Ovary (tissue), 9 donors: ENCODE data around the gene ARHGEF10L. TPM values are rescaled to one million over a fixed set of nuclear protein-coding genes. Genes with fewer than 3 reads are reported as not detected.

ENCODE experiments used
- DNase-seq, 5 donors: peaks; one replicate each; pipeline ENCODE4 v3.0.0-alpha.2; 2019 to 2020
- H3K27ac ChIP-seq, 2 donors: fragments of 200-600 bp; one replicate each; pipeline versions ENCODE4 v1.5.1 to v1.8.0; 2019 to 2022
- H3K27me3 ChIP-seq: fragments of 200-600 bp; one replicate; pipeline ENCODE4 v1.8.0; 2022
- H3K36me3 ChIP-seq: fragments of 200-600 bp; sonication (generic); one replicate; pipeline ENCODE4 v1.5.1; 2019
- H3K4me1 ChIP-seq: one replicate; pipeline ENCODE4 v1.8.1; 2013; ENCODE audit warnings: mild to moderate bottlenecking, moderate library complexity; ENCODE audit not compliant: insufficient read depth
- H3K4me3 ChIP-seq: fragments of 200-600 bp; sonication (generic); one replicate; pipeline ENCODE4 v1.5.1; 2017
- H3K9me3 ChIP-seq, 2 donors: fragments of 200-600 bp in 1 of 2; sonication (generic) in 1 of 2; one replicate each; pipeline versions ENCODE4 v1.5.1 to v1.8.1; 2013 to 2019; ENCODE audit warnings: mild to moderate bottlenecking in 1 of 2, moderate library complexity in 1 of 2
- CTCF ChIP-seq, 3 donors: fragments of 450-650 bp in 2 of 3; fragments of 200-600 bp in 1 of 3; IDR thresholded peaks; one replicate each; pipeline versions ENCODE4 v1.5.1 to v1.8.0; 2016 to 2022; ENCODE audit warnings: antibody characterized with exemption in 3 of 3, mild to moderate bottlenecking in 1 of 3
- EP300 ChIP-seq: sonication (generic); formaldehyde crosslinking; IDR thresholded peaks from one replicate; pipeline ENCODE4 v1.6.1; 2017; ENCODE audit warnings: antibody characterized with exemption
- POLR2A ChIP-seq: fragments of 450-650 bp; IDR thresholded peaks from one replicate; pipeline ENCODE4 v1.6.1; 2017; ENCODE audit warnings: antibody characterized with exemption, mild to moderate bottlenecking, moderate library complexity
- WGBS, 3 donors: extraction: QIAGEN DNeasy Blood & Tissue Kit in 1 of 3; methylation state at CpG; one replicate each; pipeline versions ENCODE4 v1.1.5 to v1.1.7; 2013 to 2017; 5-methylcytosine and 5-hydroxymethylcytosine counted together
- intact Hi-C, 4 donors: fragments of 100-400 bp; cut with DNase I; formaldehyde crosslinking; loops; one replicate each; pipeline versions ENCODE4 v1.11.0 to v1.15.1; 2022 to 2023
- polyA plus RNA-seq, 2 donors: library from polyadenylated mRNA; stranded (reverse); fragments of 200-250 nt in 1 of 2; fragments of 350-450 nt in 1 of 2; fragmentation: Illumina TruSeq in 1 of 2; extraction: RNeasy Lipid Tissue Mini Kit (QIAGEN cat#74804) in 1 of 2; gene quantifications; one replicate each; pipeline ENCODE4 v1.2.3, GENCODE V29; 2013 to 2014
- total RNA-seq, 7 donors: library from RNA; depleted of rRNA in 2 of 7; stranded (reverse); fragments of >200 nt in 2 of 7; fragmentation: NEBNext Ultra II Directional in 3 of 7; extraction: Animal tissue kit (Norgen Biotek cat#: 25700) in 3 of 7; gene quantifications; one replicate each; pipeline versions ENCODE4 v1.1.0 to v1.2.4, GENCODE V29; 2016 to 2023
- donor health status: DM: no; HTN: no; CAD: no; lungs with moderate emphysema.
- donor health status: DM: no; HTN: no; CAD: no.
- donor health status: Bipolar disorder and iron deficiency.
- donor health status: DM: yes; HTN: yes; CAD: no.
- donor health status: DM: no; HTN: no; CAD: no.
- donor health status: DM: yes; HTN: yes; CAD: no.

ARHGEF10L gene
- total and polyA plus RNA-seq, 9 donors = 3.6 to 23.0 (median 18.3) TPM

DNA sequence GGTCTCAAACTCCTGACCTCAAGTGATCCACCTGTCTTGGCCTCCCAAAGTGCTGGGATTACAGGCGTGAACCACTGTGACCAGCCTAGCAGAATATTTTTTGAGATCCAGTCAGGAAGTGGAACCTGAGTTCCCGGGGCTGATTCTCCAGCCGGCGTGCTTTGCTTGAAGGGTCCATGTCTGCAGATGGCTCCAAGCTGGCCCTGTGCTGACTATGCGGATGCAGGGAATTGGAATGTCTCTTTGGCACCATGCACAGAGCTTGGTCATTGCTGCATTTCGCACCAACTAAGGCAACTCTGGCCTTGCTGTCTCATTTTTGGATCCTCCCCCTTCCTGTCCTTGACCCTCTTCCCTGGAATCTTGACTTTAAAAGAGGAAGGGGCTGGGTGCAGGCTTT is 28.1 kb downstream of the ARHGEF10L start:
- WGBS, 3 donors = 14 to 18% (median 18%) methylated on average over 6 of the region's 6 CpGs
- H3K27ac ChIP-seq = peak overlapping the region; percentile 95
- no peaks in the 10 kb centered on the region for H3K9me3 ChIP-seq
- H3K36me3 ChIP-seq = no peaks in the 10 kb centered on the region
- H3K4me1 ChIP-seq = peaks cover 33% of the 10 kb centered on the region
- intact Hi-C loops = no loop called here
- peak; percentile 66 to 80 (median 74) for DNase-seq
- H3K4me3 ChIP-seq = no peak overlapping the region
- no peak for TF ChIP-seq CTCF (IDR thresholded peaks at IDR 0.05)
- TF ChIP-seq EP300 = no peak
- TF ChIP-seq POLR2A = no peak
- no peaks in the 10 kb centered on the region for H3K27me3 ChIP-seq

DNA sequence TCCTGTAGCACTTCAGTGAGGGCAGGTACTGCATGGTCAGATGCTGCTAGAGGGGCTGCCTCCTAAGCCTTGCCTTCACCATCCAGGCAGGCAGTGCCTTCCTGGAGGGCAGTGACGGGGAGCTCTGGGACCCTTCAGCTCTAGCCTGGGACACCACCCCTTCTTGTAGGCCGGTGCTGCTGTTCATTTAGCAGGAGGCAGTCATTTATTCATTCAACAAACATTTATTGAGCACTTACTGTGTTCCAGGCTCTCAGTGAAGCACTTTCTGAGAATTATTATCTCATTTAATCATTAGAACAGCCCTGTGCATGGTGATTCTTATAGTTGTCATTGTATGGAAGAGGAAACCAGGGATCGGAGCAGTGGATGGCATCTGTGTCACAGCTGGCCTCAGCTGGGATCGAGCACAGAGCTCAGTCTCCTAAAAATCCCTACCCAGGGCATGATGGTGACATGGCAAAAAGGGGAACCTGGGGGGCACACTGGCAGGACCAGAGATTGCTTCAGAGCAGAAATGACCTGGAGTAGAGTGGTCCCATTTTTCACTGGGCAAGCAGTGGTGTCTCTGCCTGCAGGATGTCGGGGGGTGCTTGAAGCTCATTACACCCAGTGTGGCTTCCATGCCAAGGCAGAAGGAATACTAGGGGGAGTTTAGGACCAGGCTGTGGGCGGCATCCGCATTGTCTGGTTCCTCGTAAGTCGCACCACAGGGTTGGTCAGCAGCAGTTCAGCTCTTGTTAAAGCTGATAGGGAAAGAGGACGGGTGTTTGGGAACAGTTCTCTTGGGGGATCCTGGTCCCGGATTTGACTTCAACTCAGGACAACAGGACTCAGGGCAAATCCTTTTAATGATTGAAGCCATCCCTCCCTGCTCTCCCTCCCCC is 28.8 kb downstream of the ARHGEF10L start:
- WGBS, 3 donors = 78 to 87% (median 81%) methylated on average over 11 of the region's 11 CpGs
- Histone ChIP-seq H3K4me1 (peaks cover 36% of the 10 kb centered on the region), H3K27me3 (no peaks in the 10 kb centered on the region), H3K4me3 (no peak overlapping the region), H3K9me3 (no peaks in the 10 kb centered on the region), H3K36me3 (no peaks in the 10 kb centered on the region), H3K27ac (peak overlapping the region; percentile 95)
- intact Hi-C loops = no loop called here
- TF ChIP-seq CTCF (IDR thresholded peaks at IDR 0.05) (no peak), POLR2A (no peak), EP300 (no peak)
- DNase-seq = no peak

- intact Hi-C loops = no loop called here
- H3K4me3 ChIP-seq = no peak overlapping the region
- H3K36me3 ChIP-seq = no peaks in the 10 kb centered on the region
- no peak for TF ChIP-seq CTCF (IDR thresholded peaks at IDR 0.05)
- peak; percentile 18 for TF ChIP-seq POLR2A
- peak; percentile 52 for TF ChIP-seq EP300
- no peaks in the 10 kb centered on the region for H3K9me3 ChIP-seq
- H3K27ac ChIP-seq = peak overlapping the region; percentile 95
- DNase-seq = peak; percentile 84 to 92 (median 90)
- H3K27me3 ChIP-seq = no peaks in the 10 kb centered on the region
- peaks cover 41% of the 10 kb centered on the region for H3K4me1 ChIP-seq
- WGBS, 3 donors = 5 to 7% (median 7%) methylated on average over 16 of the region's 16 CpGs
Observed at GRCh38 chr1:17569200-17570139, 30.0 kb downstream of the ARHGEF10L start.

- intact Hi-C loops = no loop called here
- WGBS, 3 donors = 75 to 83% (median 80%) methylated on average over 3 of the region's 3 CpGs
- Histone ChIP-seq H3K4me1 (peaks cover 41% of the 10 kb centered on the region), H3K27me3 (no peaks in the 10 kb centered on the region), H3K27ac (peak overlapping the region; percentile 95), H3K36me3 (no peaks in the 10 kb centered on the region), H3K9me3 (no peaks in the 10 kb centered on the region), H3K4me3 (no peak overlapping the region)
- TF ChIP-seq EP300 = no peak
- TF ChIP-seq POLR2A = no peak
- TF ChIP-seq CTCF (IDR thresholded peaks at IDR 0.05) = no peak
- peak in 1 of 5 donors; percentile 46 for DNase-seq
Observed at GRCh38 chr1:17570228-17570627, 30.7 kb downstream of the ARHGEF10L start.
